HS-5 (cell line): ENCODE results near the gene TRIM38.
A peak's percentile ranks its signal among the peaks of the same experiment; 100 is the strongest.
"Not testable (repeated sequence)": the region's sequence is repeated elsewhere in the genome, so short reads cannot be mapped to it uniquely, and the experiment has no call there.

Experiments used
- DNase-seq: peaks from one replicate; pipeline ENCODE4 v3.0.0-alpha.2; 2012; ENCODE audit warnings: low read depth

TRIM38 gene

GRCh38 chr6:25971187-25971821, 8.7 kb downstream of the TRIM38 start:
- DNase-seq, result peak; percentile 87

- no peak for DNase-seq
Measured at GRCh38 chr6:25972128-25972527, 9.5 kb downstream of the TRIM38 start.

- DNase-seq, result no peak
Measured at GRCh38 chr6:25972902-25973301, 10.3 kb downstream of the TRIM38 start.

- no peak for DNase-seq
Measured at GRCh38 chr6:25973923-25974555, 11.4 kb downstream of the TRIM38 start.

- DNase-seq, result no peak
Measured at GRCh38 chr6:25975923-25976560, 13.4 kb downstream of the TRIM38 start.

GRCh38 chr6:25980935-25981334, 18.3 kb downstream of the TRIM38 start:
- no peak for DNase-seq

GRCh38 chr6:25981568-25982263, 19.1 kb downstream of the TRIM38 start:
- DNase-seq, result no peak

- no peak for DNase-seq
Measured at GRCh38 chr6:25984265-25984664, 21.7 kb downstream of the TRIM38 start.

GRCh38 chr6:25987845-25988244, 25.2 kb downstream of the TRIM38 start:
- DNase-seq, result no peak

- DNase-seq, result no peak
Measured at GRCh38 chr6:25990172-25990873, 27.7 kb downstream of the TRIM38 start.

GRCh38 chr6:25991785-25992412, 29.3 kb downstream of the TRIM38 start:
- peak; percentile 54 for DNase-seq

GRCh38 chr6:25992413-25993340, 30.1 kb downstream of the TRIM38 start:
- peak; percentile 76 for DNase-seq

GRCh38 chr6:25993341-25993684, 30.7 kb downstream of the TRIM38 start:
- not testable (repeated sequence) for DNase-seq

- DNase-seq, result no peak
Measured at GRCh38 chr6:25995507-25995906, 32.9 kb downstream of the TRIM38 start.

- DNase-seq, result no peak
Measured at GRCh38 chr6:25997921-25998320, 35.3 kb downstream of the TRIM38 start.

- no peak for DNase-seq
Measured at GRCh38 chr6:25998379-25998778, 35.8 kb downstream of the TRIM38 start.

- not testable (repeated sequence) for DNase-seq
Measured at GRCh38 chr6:25999225-25999624, 36.6 kb downstream of the TRIM38 start.

- DNase-seq, result no peak
Measured at GRCh38 chr6:26000366-26001144, 38.0 kb downstream of the TRIM38 start.

GRCh38 chr6:26003102-26003694, 40.6 kb downstream of the TRIM38 start:
- no peak for DNase-seq
